Measurements from ENCODE around the gene CDH13. TPM values are rescaled to one million over a fixed set of nuclear protein-coding genes. Genes with fewer than 3 reads are reported as not detected.

CDH13 gene
- polyA plus RNA-seq, 3 donors: 8.6 to 12.8 (median 12.4) TPM

GRCh38 chr16:83102336-83102735, 475.6 kb downstream of the CDH13 start:
- no peak for DNase-seq (ENCODE audit: extremely low read depth in 1 of 11, low read depth in 9 of 11, low spot score in 4 of 11)

GRCh38 chr16:83105279-83106077, 478.7 kb downstream of the CDH13 start:
- no peak for DNase-seq (ENCODE audit: extremely low read depth in 1 of 11, low read depth in 9 of 11, low spot score in 4 of 11)

- DNase-seq (ENCODE audit: extremely low read depth in 1 of 11, low read depth in 9 of 11, low spot score in 4 of 11): no peak
Observed at GRCh38 chr16:83109490-83110125, 482.8 kb downstream of the CDH13 start.

- no peak for DNase-seq (ENCODE audit: extremely low read depth in 1 of 11, low read depth in 9 of 11, low spot score in 4 of 11)
Observed at GRCh38 chr16:83110269-83110668, 483.5 kb downstream of the CDH13 start.

- DNase-seq (ENCODE audit: extremely low read depth in 1 of 11, low read depth in 9 of 11, low spot score in 4 of 11): no peak
Observed at GRCh38 chr16:83113317-83113716, 486.5 kb downstream of the CDH13 start.

- no peak for DNase-seq (ENCODE audit: extremely low read depth in 1 of 11, low read depth in 9 of 11, low spot score in 4 of 11)
Observed at GRCh38 chr16:83113811-83114210, 487.0 kb downstream of the CDH13 start.

GRCh38 chr16:83115491-83116232, 488.9 kb downstream of the CDH13 start:
- DNase-seq (ENCODE audit: extremely low read depth in 1 of 11, low read depth in 9 of 11, low spot score in 4 of 11): no peak

GRCh38 chr16:83116274-83116892, 489.6 kb downstream of the CDH13 start:
- no peak for DNase-seq (ENCODE audit: extremely low read depth in 1 of 11, low read depth in 9 of 11, low spot score in 4 of 11)

- DNase-seq (ENCODE audit: extremely low read depth in 1 of 11, low read depth in 9 of 11, low spot score in 4 of 11): no peak
Observed at GRCh38 chr16:83117810-83118209, 491.0 kb downstream of the CDH13 start.

- DNase-seq (ENCODE audit: extremely low read depth in 1 of 11, low read depth in 9 of 11, low spot score in 4 of 11): no peak
Observed at GRCh38 chr16:83118365-83118764, 491.6 kb downstream of the CDH13 start.

GRCh38 chr16:83125999-83126568, 499.3 kb downstream of the CDH13 start:
- DNase-seq (ENCODE audit: extremely low read depth in 1 of 11, low read depth in 9 of 11, low spot score in 4 of 11): no peak

GRCh38 chr16:83128041-83128440, 501.3 kb downstream of the CDH13 start:
- no peak for DNase-seq (ENCODE audit: extremely low read depth in 1 of 11, low read depth in 9 of 11, low spot score in 4 of 11)

- no peak for DNase-seq (ENCODE audit: extremely low read depth in 1 of 11, low read depth in 9 of 11, low spot score in 4 of 11)
Observed at GRCh38 chr16:83130039-83130438, 503.3 kb downstream of the CDH13 start.

GRCh38 chr16:83134638-83135037, 507.9 kb downstream of the CDH13 start:
- no peak for DNase-seq (ENCODE audit: extremely low read depth in 1 of 11, low read depth in 9 of 11, low spot score in 4 of 11)

- DNase-seq (ENCODE audit: extremely low read depth in 1 of 11, low read depth in 9 of 11, low spot score in 4 of 11): no peak
Observed at GRCh38 chr16:83136419-83136818, 509.6 kb downstream of the CDH13 start.

GRCh38 chr16:83136924-83137323, 510.2 kb downstream of the CDH13 start:
- DNase-seq (ENCODE audit: extremely low read depth in 1 of 11, low read depth in 9 of 11, low spot score in 4 of 11): no peak

- no peak for DNase-seq (ENCODE audit: extremely low read depth in 1 of 11, low read depth in 9 of 11, low spot score in 4 of 11)
Observed at GRCh38 chr16:83137326-83137781, 510.6 kb downstream of the CDH13 start.

- DNase-seq (ENCODE audit: extremely low read depth in 1 of 11, low read depth in 9 of 11, low spot score in 4 of 11): no peak
Observed at GRCh38 chr16:83137894-83138293, 511.1 kb downstream of the CDH13 start.

GRCh38 chr16:83138512-83138911, 511.7 kb downstream of the CDH13 start:
- DNase-seq (ENCODE audit: extremely low read depth in 1 of 11, low read depth in 9 of 11, low spot score in 4 of 11): no peak

Data from renal cortex interstitium (tissue), 11 donors.